ENCODE results near the gene TIMM44.
"Not testable (repeated sequence)": the region's sequence is repeated elsewhere in the genome, so short reads cannot be mapped to it uniquely, and the experiment has no call there.

Gene TIMM44

GRCh38 chr19:7924241-7924640 lies 19.2 kb downstream of the TIMM44 start:
- no peak for DNase-seq

GRCh38 chr19:7923295-7924191 lies 19.9 kb downstream of the TIMM44 start:
- no peak for DNase-seq

- no peak for DNase-seq
Observed at GRCh38 chr19:7922836-7923195, 20.6 kb downstream of the TIMM44 start.

GRCh38 chr19:7921967-7922835 lies 21.3 kb downstream of the TIMM44 start:
- DNase-seq = no peak

DNA sequence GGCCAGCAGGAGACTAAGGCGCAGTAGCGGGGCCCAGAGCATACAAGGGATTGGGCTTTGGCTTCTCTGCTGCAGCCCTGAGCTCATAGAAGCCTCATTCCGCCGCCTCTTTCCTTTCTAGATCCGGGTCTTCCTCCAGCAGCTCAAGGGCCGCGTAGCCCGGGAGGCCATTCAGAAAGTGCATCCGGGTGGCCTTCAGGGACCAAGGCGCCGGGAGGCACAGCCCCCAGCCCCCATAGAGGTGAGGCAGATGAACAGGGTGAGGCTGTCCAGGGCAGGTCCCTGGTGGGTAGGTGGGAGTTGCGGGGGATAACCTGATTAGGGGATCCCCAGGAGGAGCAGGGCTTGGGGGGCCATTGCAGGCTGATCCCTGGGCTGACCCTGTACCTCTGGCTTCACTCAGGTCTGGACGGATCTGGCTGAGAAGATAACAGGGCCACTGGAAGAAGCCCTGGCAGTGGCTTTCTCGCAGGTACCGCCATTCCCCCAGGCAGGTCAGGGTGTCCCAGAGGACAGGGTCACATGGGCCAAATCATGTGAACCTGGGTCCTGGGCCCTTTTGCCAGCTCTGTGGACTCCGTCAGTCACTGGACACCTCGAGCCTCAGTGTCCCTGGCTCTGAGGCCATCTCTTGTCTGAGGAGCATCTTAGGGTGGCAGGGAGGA lies 22.0 kb downstream of the TIMM44 start:
- DNase-seq = no peak

- peak; percentile 97 to 100 (median 100) for DNase-seq
Observed at GRCh38 chr19:7920519-7921301, 22.8 kb downstream of the TIMM44 start.

GRCh38 chr19:7919610-7920518 lies 23.6 kb downstream of the TIMM44 start, which contains the start of gene SNAPC2:
SNAPC2 (plus strand) TSS chr19:7920338; CDS start chr19:7920367, 29 bp downstream.
- peak; percentile 92 to 97 (median 94) for DNase-seq

- no peak for DNase-seq
Observed at GRCh38 chr19:7918615-7919421, 24.6 kb downstream of the TIMM44 start.

DNA sequence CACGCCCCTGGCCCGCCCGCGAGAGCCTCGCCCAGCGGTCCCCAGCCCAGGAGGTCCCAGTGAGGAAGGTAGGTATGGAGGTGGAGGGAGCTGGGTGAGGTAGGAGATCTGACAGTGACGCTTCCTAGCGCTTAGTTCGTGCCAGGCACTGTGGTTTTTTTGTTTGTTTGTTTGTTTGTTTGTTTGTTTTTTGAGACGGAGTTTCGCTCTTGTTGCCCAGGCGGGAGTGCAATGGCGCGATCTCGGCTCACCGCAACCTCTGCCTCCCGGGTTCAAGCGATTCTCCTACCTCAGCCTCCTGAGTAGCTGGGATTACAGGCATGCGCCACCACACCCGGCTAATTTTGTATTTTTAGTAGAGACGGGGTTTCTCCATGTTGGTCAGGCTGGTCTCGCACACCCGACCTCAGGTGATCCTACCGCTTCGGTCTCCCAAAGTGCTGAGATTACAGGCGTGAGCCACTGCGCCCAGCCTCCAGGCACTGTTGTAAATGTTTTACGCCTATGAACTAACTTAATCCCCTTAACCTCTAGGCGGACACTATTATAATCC lies 25.3 kb downstream of the TIMM44 start:
- DNase-seq = not testable (repeated sequence)

GRCh38 chr19:7917267-7918061 lies 26.0 kb downstream of the TIMM44 start:
- peak in 4 of 5 donors; percentile 40 to 70 (median 53) for DNase-seq

GRCh38 chr19:7916955-7917266 lies 26.6 kb downstream of the TIMM44 start:
- no peak for DNase-seq

DNA sequence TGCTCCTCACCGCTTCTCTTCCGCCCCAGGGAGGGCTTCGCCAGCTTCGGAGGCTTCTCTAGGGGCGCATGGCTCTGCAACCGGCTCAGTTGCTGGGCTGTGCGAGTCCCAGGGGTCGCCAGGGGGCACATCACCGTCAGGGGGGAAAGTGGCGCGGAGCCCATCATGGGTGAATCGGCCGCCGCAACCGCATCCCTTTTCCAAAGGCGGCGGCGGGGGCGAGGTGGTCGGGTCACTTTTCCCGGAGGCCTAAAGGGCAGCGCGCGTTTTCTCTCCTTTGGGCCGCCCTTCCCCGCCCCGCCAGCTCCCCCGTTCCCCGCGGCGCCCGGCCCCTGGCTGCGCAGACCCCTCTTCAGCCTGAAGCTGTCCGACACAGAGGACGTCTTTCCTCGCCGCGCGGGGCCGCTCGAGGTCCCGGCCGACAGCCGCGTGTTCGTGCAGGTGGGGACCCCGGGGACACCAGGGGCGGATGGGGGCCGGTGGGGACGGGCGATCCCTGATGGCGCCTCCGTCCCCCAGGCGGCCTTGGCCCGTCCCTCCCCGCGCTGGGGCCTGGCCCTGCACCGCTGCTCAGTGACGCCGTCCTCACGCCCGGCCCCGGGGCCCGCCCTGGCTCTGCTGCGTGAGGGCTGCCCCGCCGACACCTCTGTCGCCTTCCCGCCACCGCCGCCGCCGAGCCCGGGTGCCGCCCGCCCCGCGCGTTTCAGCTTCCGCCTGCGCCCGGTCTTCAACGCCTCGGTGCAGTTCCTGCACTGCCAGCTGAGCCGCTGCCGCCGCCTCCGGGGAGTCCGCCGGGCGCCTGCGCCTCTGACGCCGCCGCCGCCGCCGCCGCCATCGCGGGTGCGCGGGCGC lies 27.1 kb downstream of the TIMM44 start:
- peak; percentile 34 to 61 (median 51) for DNase-seq

- DNase-seq = no peak
Observed at GRCh38 chr19:7915250-7916102, 28.0 kb downstream of the TIMM44 start.

GRCh38 chr19:7914598-7915045 lies 28.8 kb downstream of the TIMM44 start, which contains the start of gene TGFBR3L:
TGFBR3L (plus strand) TSS chr19:7914830.
- DNase-seq = no peak

- DNase-seq = no peak
Observed at GRCh38 chr19:7914099-7914498, 29.4 kb downstream of the TIMM44 start.

DNA sequence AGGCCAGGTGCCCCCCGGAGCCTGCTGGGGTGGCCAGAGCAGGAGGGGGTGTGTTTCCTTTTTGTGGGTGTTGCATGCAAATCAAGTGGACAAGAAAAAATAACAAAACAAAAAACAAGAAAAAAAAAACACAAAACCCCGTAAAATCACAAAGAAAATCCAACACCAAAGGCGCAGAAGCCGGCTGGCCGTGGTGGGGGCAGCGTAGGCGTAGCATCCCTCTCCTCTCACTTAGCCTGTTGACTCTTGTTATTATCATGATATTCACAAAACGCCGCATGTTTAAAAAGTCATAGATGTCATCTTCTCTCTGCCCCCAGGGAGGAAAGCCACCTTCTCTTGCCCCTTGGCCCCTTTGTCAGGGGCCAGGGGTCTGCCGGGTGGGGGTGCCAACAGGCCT lies 29.8 kb downstream of the TIMM44 start:
- DNase-seq = no peak

All from T-helper 1 cell (primary cell).